Endometrial microvascular endothelial cells (primary cell): ENCODE results near the gene LCOR. TPM values are rescaled to one million over a fixed set of nuclear protein-coding genes. Genes with fewer than 3 reads are reported as not detected.

ENCODE experiments used
- in situ Hi-C: cut with HindIII; loops from 2 replicates; pipeline ENCODE4 v1.10.0; 2017; ENCODE audit warnings: low sequenced_read_pairs, low pct_unique_long_range_greater_than_20kb; ENCODE audit errors: inconsistent ontology term
- total RNA-seq: library from RNA; depleted of rRNA; stranded (reverse); fragments of >200 nt; gene quantifications from one replicate; pipeline ENCODE4 v1.2.3, GENCODE V29; 2015; ENCODE audit errors: inconsistent ontology term

Gene LCOR
- total RNA-seq, 1 donor from 2014 or later, result 13.4 TPM

GRCh38 chr10:96999337-96999736 is 167.2 kb downstream of the LCOR start:
- in situ Hi-C loops, result no loop called here

GRCh38 chr10:96999987-97000386 is 167.9 kb downstream of the LCOR start:
- in situ Hi-C loops, result no loop called here

GRCh38 chr10:97000487-97001182 is 168.5 kb downstream of the LCOR start:
- in situ Hi-C loops, result no loop called here

- in situ Hi-C loops, result no loop called here
Measured at GRCh38 chr10:97001183-97001991, 169.3 kb downstream of the LCOR start.

- in situ Hi-C loops, result no loop called here
Measured at GRCh38 chr10:97002670-97003069, 170.6 kb downstream of the LCOR start.

GRCh38 chr10:97003151-97003803 is 171.2 kb downstream of the LCOR start:
- in situ Hi-C loops, result no loop called here

- in situ Hi-C loops, result no loop called here
Measured at GRCh38 chr10:97003804-97004201, 171.7 kb downstream of the LCOR start.

- in situ Hi-C loops, result no loop called here
Measured at GRCh38 chr10:97004591-97004990, 172.5 kb downstream of the LCOR start.

GRCh38 chr10:97005349-97005748 is 173.3 kb downstream of the LCOR start:
- in situ Hi-C loops, result no loop called here

- in situ Hi-C loops, result no loop called here
Measured at GRCh38 chr10:97006364-97006763, 174.3 kb downstream of the LCOR start.

- in situ Hi-C loops, result no loop called here
Measured at GRCh38 chr10:97007417-97007816, 175.3 kb downstream of the LCOR start.

- in situ Hi-C loops, result no loop called here
Measured at GRCh38 chr10:97010695-97011206, 178.7 kb downstream of the LCOR start.

GRCh38 chr10:97011397-97011796 is 179.3 kb downstream of the LCOR start:
- in situ Hi-C loops, result no loop called here

- in situ Hi-C loops, result no loop called here
Measured at GRCh38 chr10:97012470-97012869, 180.4 kb downstream of the LCOR start.

- in situ Hi-C loops, result no loop called here
Measured at GRCh38 chr10:97013568-97013967, 181.5 kb downstream of the LCOR start.

GRCh38 chr10:97013983-97014382 is 181.9 kb downstream of the LCOR start:
- in situ Hi-C loops, result no loop called here

GRCh38 chr10:97015240-97015639 is 183.1 kb downstream of the LCOR start:
- in situ Hi-C loops, result no loop called here

GRCh38 chr10:97016728-97017473 is 184.8 kb downstream of the LCOR start:
- in situ Hi-C loops, result no loop called here

- in situ Hi-C loops, result no loop called here
Measured at GRCh38 chr10:97017474-97017903, 185.4 kb downstream of the LCOR start.
